ENCODE measurements around the gene COPE. TPM values are rescaled to one million over a fixed set of nuclear protein-coding genes. Genes with fewer than 3 reads are reported as not detected.

Gene COPE
- polyA plus RNA-seq, 1 donor from 2014 or later, result 397 TPM

GRCh38 chr19:18899624-18900560 lies 19.3 kb downstream of the COPE start:
- Histone ChIP-seq H2AFZ (ENCODE audit: low read depth, low read length) (no peak overlapping the region), H3K27ac (ENCODE audit: low read length) (no peak overlapping the region), H3K9me3 (ENCODE audit: low read length) (no peaks in the 10 kb centered on the region), H3K27me3 (ENCODE audit: insufficient read depth, low read depth, low read length) (no peaks in the 10 kb centered on the region), H3K4me2 (ENCODE audit: low read length) (no peak overlapping the region), H3K9me2 (ENCODE audit: insufficient read depth, low read length) (no peaks in the 10 kb centered on the region), H3K36me3 (ENCODE audit: insufficient read depth, low read length) (peaks cover 2% of the 10 kb centered on the region), H3F3A (ENCODE audit: insufficient read depth, low read length, poor library complexity, severe bottlenecking) (no peaks in the 10 kb centered on the region), H3K4me3 (ENCODE audit: low read length) (no peak overlapping the region), H4K20me1 (ENCODE audit: insufficient read depth) (no peaks in the 10 kb centered on the region), H3K9ac (ENCODE audit: low read length) (no peak overlapping the region), H3K79me2 (replicated peaks; ENCODE audit: insufficient read depth, low read length) (peaks cover 6% of the 10 kb centered on the region)
- TF ChIP-seq EZH2 (IDR thresholded peaks at IDR 0.05; ENCODE audit: borderline replicate concordance, insufficient read depth, low read length, poor library complexity, severe bottlenecking) (no peak), RAD21 (conservative IDR thresholded peaks at IDR 0.05) (no peak), POLR2AphosphoS5 (IDR thresholded peaks at IDR 0.05) (no peak), CTCF (IDR thresholded peaks at IDR 0.05; ENCODE audit: poor library complexity, severe bottlenecking) (no peak), MXI1 (conservative IDR thresholded peaks at IDR 0.05; ENCODE audit: poor library complexity, severe bottlenecking) (no peak), SMC3 (conservative IDR thresholded peaks at IDR 0.05; ENCODE audit: poor library complexity) (no peak), REST (IDR thresholded peaks at IDR 0.05; ENCODE audit: borderline replicate concordance) (no peak), EP300 (conservative IDR thresholded peaks at IDR 0.05; ENCODE audit: poor library complexity, severe bottlenecking) (no peak)

- Histone ChIP-seq H3K27me3 (ENCODE audit: insufficient read depth, low read depth, low read length) (no peaks in the 10 kb centered on the region), H3K9me3 (ENCODE audit: low read length) (no peaks in the 10 kb centered on the region), H3K36me3 (ENCODE audit: insufficient read depth, low read length) (no peaks in the 10 kb centered on the region), H3K9me2 (ENCODE audit: insufficient read depth, low read length) (no peaks in the 10 kb centered on the region), H3K4me2 (ENCODE audit: low read length) (no peak overlapping the region), H3F3A (ENCODE audit: insufficient read depth, low read length, poor library complexity, severe bottlenecking) (no peaks in the 10 kb centered on the region), H2AFZ (ENCODE audit: low read depth, low read length) (no peak overlapping the region), H3K27ac (ENCODE audit: low read length) (no peak overlapping the region), H4K20me1 (ENCODE audit: insufficient read depth) (no peaks in the 10 kb centered on the region), H3K4me3 (ENCODE audit: low read length) (no peak overlapping the region), H3K79me2 (replicated peaks; ENCODE audit: insufficient read depth, low read length) (peaks cover 15% of the 10 kb centered on the region), H3K9ac (ENCODE audit: low read length) (no peak overlapping the region)
- no peak for TF ChIP-seq SMC3 (conservative IDR thresholded peaks at IDR 0.05; ENCODE audit: poor library complexity)
- no peak for TF ChIP-seq TAF1 (IDR thresholded peaks at IDR 0.05; ENCODE audit: low read depth)
- TF ChIP-seq MXI1 (conservative IDR thresholded peaks at IDR 0.05; ENCODE audit: poor library complexity, severe bottlenecking), result no peak
- TF ChIP-seq CTCF (IDR thresholded peaks at IDR 0.05; ENCODE audit: poor library complexity, severe bottlenecking), result no peak
- TF ChIP-seq REST (IDR thresholded peaks at IDR 0.05; ENCODE audit: borderline replicate concordance), result no peak
- TF ChIP-seq EP300 (conservative IDR thresholded peaks at IDR 0.05; ENCODE audit: poor library complexity, severe bottlenecking), result no peak
- no peak for TF ChIP-seq POLR2AphosphoS5 (IDR thresholded peaks at IDR 0.05)
- TF ChIP-seq RAD21 (conservative IDR thresholded peaks at IDR 0.05), result no peak
- TF ChIP-seq EZH2 (IDR thresholded peaks at IDR 0.05; ENCODE audit: borderline replicate concordance, insufficient read depth, low read length, poor library complexity, severe bottlenecking), result no peak
These were observed 20.4 kb downstream of the COPE start for GRCh38 chr19:18898607-18899408.
